Neural crest cell (in vitro differentiated cells): ENCODE data around the gene ATAD3A. TPM values are rescaled to one million over a fixed set of nuclear protein-coding genes. Genes with fewer than 3 reads are reported as not detected.

ENCODE experiments used
- DNase-seq: peaks from one replicate; pipeline ENCODE4 v3.0.0; 2021; ENCODE audit warnings: low read depth, mixed read lengths, low spot score
- H3K27ac Mint-ChIP-seq: one replicate; pipeline ENCODE4 v1.8.0; 2021; ENCODE audit warnings: mild to moderate bottlenecking, mixed read lengths; ENCODE audit not compliant: unreplicated experiment
- H3K27me3 Mint-ChIP-seq: 2 replicates; pipeline ENCODE4 v1.8.0; 2021; ENCODE audit warnings: low read depth, mild to moderate bottlenecking, mixed read lengths
- H3K36me3 Mint-ChIP-seq: 2 replicates; pipeline ENCODE4 v1.8.0; 2021; ENCODE audit warnings: low read depth, mild to moderate bottlenecking, mixed read lengths
- H3K4me1 Mint-ChIP-seq: 2 replicates; pipeline ENCODE4 v1.8.0; 2021; ENCODE audit warnings: mixed read lengths
- H3K4me3 Mint-ChIP-seq: one replicate; pipeline ENCODE4 v1.8.0; 2021; ENCODE audit warnings: mild to moderate bottlenecking, mixed read lengths
- H3K9me3 Mint-ChIP-seq: 2 replicates; pipeline ENCODE4 v1.8.0; 2021; ENCODE audit warnings: mixed read lengths
- total RNA-seq: library from RNA; stranded (reverse); gene quantifications from 2 replicates; pipeline ENCODE4 v1.2.1, GENCODE V29; 2021
- TF ChIP-seq, protein P1 (sequence below): fragments of 200-600 bp; sonication (generic); conservative IDR thresholded peaks from 2 replicates; pipeline ENCODE4 v1.5.0; 2021; ENCODE audit warnings: antibody characterized with exemption, mild to moderate bottlenecking

ATAD3A gene
- total RNA-seq, 1 donor from 2014 or later, result 54.4 TPM

DNA sequence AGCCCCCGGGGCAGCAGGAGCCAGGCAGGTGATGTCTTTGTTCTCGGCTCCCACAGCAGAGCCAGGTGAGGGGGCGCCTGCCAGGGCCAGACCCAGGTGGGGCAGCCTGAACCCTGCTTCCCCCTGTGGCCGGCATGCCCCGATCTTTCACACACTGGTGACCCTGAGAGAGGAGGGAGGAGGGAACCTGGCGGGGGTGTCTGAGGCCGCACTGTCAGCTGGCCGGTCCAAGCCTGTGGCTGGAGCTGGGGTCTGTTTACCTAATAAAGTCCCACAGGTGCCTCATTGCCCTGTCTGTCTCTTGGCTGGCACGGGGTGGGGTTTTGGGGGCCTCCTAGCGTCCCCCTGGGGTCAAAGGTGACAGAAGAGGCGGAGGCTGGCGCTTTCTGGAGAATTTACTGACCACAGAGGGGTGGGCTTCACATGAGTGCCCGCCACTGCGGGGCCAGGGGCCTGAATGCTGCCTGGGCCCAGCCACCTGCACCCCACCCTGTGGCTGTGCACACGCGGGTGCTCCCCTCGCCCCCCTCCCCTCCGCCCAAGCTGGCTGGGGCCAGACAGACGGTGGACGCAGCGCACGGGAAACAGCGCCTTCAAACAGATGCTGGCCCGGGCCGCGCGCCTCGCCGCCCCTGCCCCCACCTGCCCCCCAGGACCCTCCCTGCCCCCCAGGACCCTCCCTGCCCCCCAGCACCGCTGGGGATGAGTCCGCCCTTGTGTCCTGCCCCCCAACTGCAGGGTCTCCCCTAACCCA is 22.6 kb downstream of the ATAD3A start:
- Mint-ChIP-seq H3K9me3 (peaks cover 4% of the 10 kb centered on the region), H3K4me3 (no peak overlapping the region), H3K4me1 (peaks cover 5% of the 10 kb centered on the region), H3K36me3 (peaks cover 19% of the 10 kb centered on the region), H3K27me3 (peaks cover 4% of the 10 kb centered on the region), H3K27ac (no peak overlapping the region)
- TF ChIP-seq, protein P1, sequence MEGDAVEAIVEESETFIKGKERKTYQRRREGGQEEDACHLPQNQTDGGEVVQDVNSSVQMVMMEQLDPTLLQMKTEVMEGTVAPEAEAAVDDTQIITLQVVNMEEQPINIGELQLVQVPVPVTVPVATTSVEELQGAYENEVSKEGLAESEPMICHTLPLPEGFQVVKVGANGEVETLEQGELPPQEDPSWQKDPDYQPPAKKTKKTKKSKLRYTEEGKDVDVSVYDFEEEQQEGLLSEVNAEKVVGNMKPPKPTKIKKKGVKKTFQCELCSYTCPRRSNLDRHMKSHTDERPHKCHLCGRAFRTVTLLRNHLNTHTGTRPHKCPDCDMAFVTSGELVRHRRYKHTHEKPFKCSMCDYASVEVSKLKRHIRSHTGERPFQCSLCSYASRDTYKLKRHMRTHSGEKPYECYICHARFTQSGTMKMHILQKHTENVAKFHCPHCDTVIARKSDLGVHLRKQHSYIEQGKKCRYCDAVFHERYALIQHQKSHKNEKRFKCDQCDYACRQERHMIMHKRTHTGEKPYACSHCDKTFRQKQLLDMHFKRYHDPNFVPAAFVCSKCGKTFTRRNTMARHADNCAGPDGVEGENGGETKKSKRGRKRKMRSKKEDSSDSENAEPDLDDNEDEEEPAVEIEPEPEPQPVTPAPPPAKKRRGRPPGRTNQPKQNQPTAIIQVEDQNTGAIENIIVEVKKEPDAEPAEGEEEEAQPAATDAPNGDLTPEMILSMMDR, result no peak
- no peak for DNase-seq

DNA sequence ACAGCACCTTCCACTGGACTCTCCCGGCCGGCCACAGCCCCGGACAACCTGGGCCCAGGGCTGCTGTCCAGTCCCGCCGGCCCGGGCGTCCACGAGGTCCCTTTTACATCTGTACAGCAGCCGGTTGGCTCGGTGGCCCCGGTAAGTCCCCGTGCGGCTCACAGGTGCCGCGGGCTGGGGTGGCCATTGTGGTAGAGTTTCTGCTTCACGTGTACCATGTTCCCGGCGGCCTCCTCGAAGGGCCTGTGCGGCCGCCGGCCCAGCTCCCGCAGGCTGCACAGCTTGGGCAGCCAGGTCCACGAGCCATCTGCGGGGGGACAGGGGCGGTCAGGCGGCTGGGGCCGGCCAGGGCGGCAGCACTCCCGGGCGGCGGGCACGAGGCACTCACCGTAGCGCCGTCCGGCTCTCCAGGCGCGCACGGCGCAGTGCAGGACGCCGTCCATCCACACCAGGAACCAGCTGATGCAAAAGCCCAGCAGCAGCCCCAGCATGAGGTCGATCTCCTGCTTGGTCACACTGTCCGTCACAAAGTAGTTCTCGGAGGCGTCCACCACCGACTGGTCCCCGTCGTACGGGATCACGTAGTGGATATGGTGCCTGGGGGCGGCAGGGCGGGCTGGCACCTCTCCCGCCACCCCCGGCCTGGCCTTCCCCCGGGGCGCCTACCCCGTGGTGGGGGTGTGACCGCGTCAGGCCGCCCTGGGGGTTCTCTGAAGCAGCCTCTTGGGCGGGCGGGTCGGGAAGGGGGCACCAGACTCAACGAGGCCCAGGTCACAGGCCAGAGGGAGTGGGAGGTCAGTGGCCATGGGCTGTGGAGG is 23.4 kb downstream of the ATAD3A start:
- H3K4me3 Mint-ChIP-seq, result no peak overlapping the region
- no peak overlapping the region for H3K27ac Mint-ChIP-seq
- DNase-seq, result no peak
- peaks cover 4% of the 10 kb centered on the region for H3K27me3 Mint-ChIP-seq
- H3K9me3 Mint-ChIP-seq, result peaks cover 4% of the 10 kb centered on the region
- H3K36me3 Mint-ChIP-seq, result peaks cover 11% of the 10 kb centered on the region
- TF ChIP-seq, protein P1, result no peak
- H3K4me1 Mint-ChIP-seq, result peaks cover 5% of the 10 kb centered on the region

GRCh38 chr1:1536019-1536937 is 24.3 kb downstream of the ATAD3A start:
- H3K27ac Mint-ChIP-seq, result no peak overlapping the region
- TF ChIP-seq, protein P1, result no peak
- peaks cover 8% of the 10 kb centered on the region for H3K36me3 Mint-ChIP-seq
- peaks cover 5% of the 10 kb centered on the region for H3K4me1 Mint-ChIP-seq
- H3K9me3 Mint-ChIP-seq, result peaks cover 4% of the 10 kb centered on the region
- H3K27me3 Mint-ChIP-seq, result peaks cover 4% of the 10 kb centered on the region
- peak overlapping the region; percentile 64 for H3K4me3 Mint-ChIP-seq
- DNase-seq, result no peak

DNA sequence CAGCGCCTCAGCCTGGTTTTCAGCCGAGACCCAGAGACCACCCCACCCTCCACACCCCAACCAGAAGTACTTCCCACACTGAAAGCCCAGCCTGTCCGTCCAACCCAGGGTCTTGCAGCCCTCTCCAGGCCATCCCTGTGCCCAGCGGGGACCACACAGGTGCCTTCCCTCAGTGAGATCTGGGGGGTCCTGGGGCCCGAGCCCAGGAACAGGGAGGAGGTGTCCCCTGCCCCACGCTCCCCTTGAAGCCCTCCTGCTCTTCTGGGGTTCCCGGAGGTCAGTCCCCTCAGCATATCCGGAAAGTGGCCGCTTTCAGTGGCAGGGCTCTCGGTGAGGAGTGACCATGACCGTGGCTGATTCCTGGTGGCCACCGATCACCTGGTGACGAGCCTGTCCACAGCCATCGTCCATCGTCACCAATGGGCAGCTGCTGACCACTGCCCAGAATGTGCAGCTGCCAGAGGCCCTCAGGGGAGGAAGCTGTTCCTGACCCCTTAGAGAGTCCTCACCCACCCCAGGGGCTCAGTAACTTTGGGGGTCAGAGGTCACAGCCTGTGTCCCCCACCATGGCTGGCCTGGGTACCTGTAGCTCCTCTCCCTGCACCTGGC is 25.1 kb downstream of the ATAD3A start:
- peaks cover 8% of the 10 kb centered on the region for H3K27me3 Mint-ChIP-seq
- peaks cover 2% of the 10 kb centered on the region for H3K9me3 Mint-ChIP-seq
- no peak for DNase-seq
- H3K4me3 Mint-ChIP-seq, result peak overlapping the region; percentile 64
- no peak overlapping the region for H3K27ac Mint-ChIP-seq
- peaks cover 9% of the 10 kb centered on the region for H3K36me3 Mint-ChIP-seq
- H3K4me1 Mint-ChIP-seq, result peaks cover 11% of the 10 kb centered on the region
- TF ChIP-seq, protein P1, result no peak
